Measurements from ENCODE around the gene ABCA8. TPM values are rescaled to one million over a fixed set of nuclear protein-coding genes. Genes with fewer than 3 reads are reported as not detected.
A peak's percentile ranks its signal among the peaks of the same experiment; 100 is the strongest.

Gene ABCA8
- polyA plus RNA-seq, 4 donors: 0.70 to 2.2 (median 1.6) TPM

GRCh38 chr17:68878226-68878885 lies 76.8 kb downstream of the ABCA8 start:
- DNase-seq (ENCODE audit: low read depth in 4 of 4, low spot score in 2 of 4): no peak

DNA sequence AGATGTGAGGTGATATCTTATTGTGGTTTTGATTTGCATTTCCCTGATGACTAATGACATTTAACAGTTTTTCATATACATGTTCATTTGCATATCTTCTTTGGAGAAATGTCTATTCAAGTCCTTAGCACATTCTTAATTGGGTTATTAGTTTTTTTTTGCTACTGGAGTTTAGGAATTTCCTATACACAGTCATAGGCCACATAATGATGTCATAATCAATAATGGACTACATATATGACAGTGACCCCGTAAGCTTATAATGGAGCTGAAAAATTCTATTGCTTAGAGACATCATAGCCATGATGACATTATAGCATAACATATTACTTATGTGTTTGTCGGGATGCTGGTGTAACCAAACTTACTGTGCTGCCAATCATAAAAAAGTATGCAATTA lies 83.7 kb downstream of the ABCA8 start:
- no peak for DNase-seq (ENCODE audit: low read depth in 4 of 4, low spot score in 2 of 4)

DNA sequence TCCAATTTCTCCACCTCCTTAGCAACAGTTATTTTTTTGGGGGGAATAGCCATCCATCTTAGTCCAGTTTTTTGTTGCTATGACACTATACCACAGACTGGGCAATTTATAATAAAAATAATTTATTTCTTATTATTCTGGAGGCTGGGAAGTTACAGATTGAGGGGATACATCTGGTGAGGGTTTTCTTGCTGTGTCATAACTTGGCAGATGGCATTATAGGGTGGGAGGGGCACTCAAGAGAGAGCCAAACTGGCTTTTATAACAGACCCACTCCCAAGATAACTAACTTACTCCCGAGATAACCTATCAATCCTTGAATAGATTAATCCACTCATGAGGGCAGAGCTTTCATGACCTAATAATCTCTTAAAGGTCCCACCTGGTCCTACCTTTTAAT lies 84.2 kb downstream of the ABCA8 start:
- DNase-seq (ENCODE audit: low read depth in 4 of 4, low spot score in 2 of 4): no peak

GRCh38 chr17:68870161-68870826 lies 84.9 kb downstream of the ABCA8 start:
- no peak for DNase-seq (ENCODE audit: low read depth in 4 of 4, low spot score in 2 of 4)

DNA sequence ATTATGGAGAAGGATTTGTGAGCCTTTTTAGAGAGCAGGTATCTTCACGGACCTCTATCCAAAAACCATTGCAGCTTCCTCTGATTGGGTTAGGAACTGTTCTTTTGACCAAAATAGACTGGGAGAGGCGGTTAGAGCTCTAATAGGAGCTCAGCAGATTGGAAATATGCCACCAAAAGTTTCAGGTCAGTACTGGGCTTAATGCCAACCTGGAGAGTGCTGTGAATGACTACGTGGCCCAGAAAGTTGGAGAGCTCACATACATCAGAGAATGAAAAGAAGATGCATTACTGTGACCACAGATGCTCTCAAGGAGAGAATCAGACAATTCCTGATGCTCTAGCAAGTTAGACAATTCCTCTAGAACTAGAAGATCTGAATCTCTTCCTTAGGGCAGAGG lies 86.5 kb downstream of the ABCA8 start:
- DNase-seq (ENCODE audit: low read depth in 4 of 4, low spot score in 2 of 4): no peak

DNA sequence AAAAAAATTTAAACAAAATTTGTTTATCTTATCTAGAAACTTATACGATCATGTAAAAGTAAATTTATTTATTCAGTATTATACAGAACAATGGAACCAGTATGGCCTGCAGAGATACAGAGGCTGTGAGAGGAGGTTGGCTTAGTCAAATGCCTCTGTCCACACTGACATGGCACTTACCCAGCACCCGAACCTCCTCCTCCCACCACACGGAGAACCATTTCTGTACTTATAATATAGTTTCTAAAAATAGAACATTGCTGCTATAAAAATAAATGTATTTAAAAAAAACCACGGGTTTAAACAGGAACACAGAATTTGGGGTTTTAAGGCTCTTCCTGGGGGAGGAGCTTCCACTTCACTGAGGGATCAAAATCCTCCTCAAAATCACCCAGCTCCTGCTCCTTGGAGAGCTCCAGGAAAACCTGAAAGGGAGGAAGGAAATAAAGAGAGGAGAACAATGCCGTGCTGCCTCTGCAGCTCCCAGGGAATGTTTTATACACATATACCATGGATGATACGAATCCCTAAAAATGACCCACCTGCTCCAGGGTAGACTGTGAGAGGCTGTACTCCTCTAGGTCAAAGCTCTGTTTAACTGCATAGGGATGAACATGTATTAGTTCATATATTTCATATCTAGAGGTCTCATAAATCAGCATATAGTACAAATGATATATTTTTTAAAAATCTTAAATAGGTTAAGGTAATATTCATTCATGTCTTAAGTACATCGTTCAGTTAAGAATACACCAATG lies 87.3 kb downstream of the ABCA8 start:
- no peak for DNase-seq (ENCODE audit: low read depth in 4 of 4, low spot score in 2 of 4)

DNA sequence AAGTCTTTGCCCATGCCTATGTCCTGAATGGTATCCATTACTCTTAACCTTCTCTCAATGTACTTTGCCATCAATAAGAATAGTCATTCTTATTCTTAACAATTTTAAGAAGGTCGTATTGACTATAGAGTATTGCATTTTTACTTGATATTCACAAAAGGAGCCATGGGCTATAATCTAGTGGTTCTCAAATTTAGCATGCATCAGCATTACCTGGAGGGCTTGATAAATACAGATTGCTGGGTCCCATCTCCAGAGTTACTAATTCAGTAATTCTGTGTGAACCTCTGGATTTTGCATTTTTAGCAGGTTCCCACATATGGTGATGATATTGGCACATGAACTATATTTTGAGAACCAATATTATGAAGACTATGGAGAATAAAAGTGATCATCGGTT lies 89.6 kb downstream of the ABCA8 start:
- no peak for DNase-seq (ENCODE audit: low read depth in 4 of 4, low spot score in 2 of 4)

GRCh38 chr17:68863091-68863652 lies 92.0 kb downstream of the ABCA8 start:
- DNase-seq (ENCODE audit: low read depth in 4 of 4, low spot score in 2 of 4): no peak

GRCh38 chr17:68861602-68862001 lies 93.6 kb downstream of the ABCA8 start:
- no peak for DNase-seq (ENCODE audit: low read depth in 4 of 4, low spot score in 2 of 4)

DNA sequence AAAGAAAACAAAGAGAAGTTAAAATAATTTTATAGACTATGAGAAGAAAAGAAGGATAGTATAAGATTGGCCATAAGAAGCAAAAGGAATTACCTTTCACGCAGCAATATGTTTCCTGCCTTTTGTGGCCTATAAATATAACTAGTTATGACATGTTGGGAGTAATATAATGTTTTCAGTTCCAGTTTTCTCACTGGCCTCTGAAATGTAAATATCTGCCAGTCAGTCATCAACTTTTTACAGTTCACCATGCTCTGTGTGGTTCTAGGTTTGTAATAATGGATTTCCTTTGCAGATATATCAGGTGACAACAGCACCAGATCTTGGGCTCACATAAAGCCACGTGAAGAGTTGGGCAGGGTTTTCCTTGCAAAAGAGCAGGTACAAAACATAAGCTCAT lies 94.3 kb downstream of the ABCA8 start:
- no peak for DNase-seq (ENCODE audit: low read depth in 4 of 4, low spot score in 2 of 4)

- DNase-seq (ENCODE audit: low read depth in 4 of 4, low spot score in 2 of 4): no peak
These were observed 100.7 kb downstream of the ABCA8 start for GRCh38 chr17:68854452-68854851.

GRCh38 chr17:68853439-68853838 lies 101.8 kb downstream of the ABCA8 start:
- DNase-seq (ENCODE audit: low read depth in 4 of 4, low spot score in 2 of 4): no peak

DNA sequence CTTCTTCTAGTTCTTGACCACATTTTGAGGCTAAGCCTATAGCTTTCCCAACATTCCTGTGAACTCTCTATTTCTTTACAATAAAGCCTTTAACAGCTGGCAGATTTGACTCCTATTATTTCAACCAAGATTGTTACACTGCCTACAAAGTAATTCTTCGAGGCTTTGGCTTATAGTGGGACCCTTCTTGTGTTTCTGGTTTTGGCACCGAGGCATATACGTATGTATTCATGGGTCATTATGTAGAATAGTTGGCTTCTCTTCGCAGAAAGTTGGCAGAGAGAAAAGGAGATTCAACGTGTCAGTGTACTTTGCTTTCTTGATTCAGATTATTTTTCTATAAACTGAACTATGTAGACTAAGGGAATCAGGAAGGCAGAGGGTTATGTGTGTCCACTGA lies 102.2 kb downstream of the ABCA8 start:
- no peak for DNase-seq (ENCODE audit: low read depth in 4 of 4, low spot score in 2 of 4)

DNA sequence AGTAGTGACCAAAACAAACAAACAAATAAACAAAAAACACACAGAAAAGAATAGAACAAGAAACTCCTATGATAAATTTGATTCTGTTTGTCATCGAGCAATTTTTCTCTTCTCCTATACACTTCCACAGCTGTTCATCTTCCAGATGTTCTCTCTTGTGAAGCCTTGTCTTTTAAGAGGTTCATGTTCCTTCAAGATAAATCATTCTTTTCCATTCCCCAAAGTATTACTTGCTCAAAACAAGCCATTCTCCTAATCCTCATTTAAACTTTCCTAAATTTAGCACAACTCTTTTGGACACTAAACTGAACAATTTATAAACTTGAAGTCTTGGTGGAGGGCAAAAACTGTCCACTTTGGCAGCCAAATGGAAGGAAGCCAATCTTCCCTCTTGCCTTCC lies 103.3 kb downstream of the ABCA8 start:
- DNase-seq (ENCODE audit: low read depth in 4 of 4, low spot score in 2 of 4): no peak

DNA sequence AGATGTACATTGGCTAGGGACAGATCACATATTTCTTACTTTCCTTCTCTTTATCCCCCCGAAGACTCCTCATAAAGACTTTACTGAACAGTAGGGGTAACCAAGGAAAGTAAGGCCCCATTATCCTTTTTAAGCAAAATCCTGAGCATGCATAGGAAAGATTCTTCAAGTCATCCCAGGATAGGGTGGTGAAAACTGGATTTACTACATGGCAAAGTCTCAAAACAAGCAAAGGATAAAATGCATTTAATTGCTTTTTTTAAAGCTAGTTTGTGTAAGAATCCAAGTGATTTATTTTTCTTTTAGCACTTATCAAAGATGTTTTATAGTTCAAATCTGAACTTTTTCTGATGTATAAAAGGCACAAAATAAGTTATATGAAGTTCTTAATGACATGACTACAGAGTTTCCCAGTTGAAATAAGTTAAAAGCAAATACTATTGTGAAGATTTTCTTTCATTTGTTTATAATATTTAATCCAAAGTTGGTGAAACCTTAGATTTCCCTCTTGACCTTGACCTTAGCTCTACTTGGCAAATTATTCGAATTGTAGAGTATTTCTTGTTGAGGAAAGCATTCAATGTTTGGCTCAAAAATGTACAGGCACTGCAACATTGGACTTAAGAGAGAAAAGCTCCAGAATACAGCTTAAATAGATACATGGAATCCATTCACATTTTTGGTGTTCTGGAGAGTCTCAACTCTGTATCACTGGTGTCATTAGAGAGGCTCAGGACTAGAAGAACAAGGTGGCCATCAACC lies 104.3 kb downstream of the ABCA8 start:
- peak in 2 of 4 donors; percentile 31 to 34 for DNase-seq (ENCODE audit: low read depth in 4 of 4, low spot score in 2 of 4)

GRCh38 chr17:68849673-68850610 lies 105.2 kb downstream of the ABCA8 start:
- DNase-seq (ENCODE audit: low read depth in 4 of 4, low spot score in 2 of 4): no peak

GRCh38 chr17:68847711-68848110 lies 107.5 kb downstream of the ABCA8 start:
- DNase-seq (ENCODE audit: low read depth in 4 of 4, low spot score in 2 of 4): no peak

GRCh38 chr17:68843522-68843921 lies 111.7 kb downstream of the ABCA8 start:
- DNase-seq (ENCODE audit: low read depth in 4 of 4, low spot score in 2 of 4): no peak

- no peak for DNase-seq (ENCODE audit: low read depth in 4 of 4, low spot score in 2 of 4)
These were observed 115.1 kb downstream of the ABCA8 start for GRCh38 chr17:68840073-68840472.

- no peak for DNase-seq (ENCODE audit: low read depth in 4 of 4, low spot score in 2 of 4)
These were observed 120.1 kb downstream of the ABCA8 start for GRCh38 chr17:68835071-68835470.
